B cell (primary cell): Measurements from ENCODE around the gene ALKBH2. TPM values are rescaled to one million over a fixed set of nuclear protein-coding genes. Genes with fewer than 3 reads are reported as not detected.

Source experiments
- ATAC-seq: fragments of 200-7000 bp; cut with Tn5 transposase; one replicate; pipeline ENCODE4 v1.10.0; 2021; ENCODE audit warnings: low read depth, mild to moderate bottlenecking, moderate number of reproducible peaks, moderate library complexity
- CTCF ChIA-PET: fragments of 350-600 bp; sonication (Branson Sonifier 250); formaldehyde crosslinking; loops from one replicate; lab custom pipeline; 2021; ENCODE audit warnings: antibody characterized with exemption, inconsistent platforms; lab: Charles Lee
- POLR2A ChIA-PET: fragments of 350-600 bp; sonication (Branson Sonifier 250); formaldehyde crosslinking; loops from one replicate; lab custom pipeline; 2021; ENCODE audit warnings: antibody characterized with exemption; lab: Charles Lee
- DNase-seq: peaks from one replicate; pipeline ENCODE4 v3.0.0; 2013
- H2AFZ ChIP-seq: 2 replicates; pipeline ENCODE4 v1.6.1; 2012; ENCODE audit warnings: mild to moderate bottlenecking, low read depth, low read length; ENCODE audit not compliant: insufficient read depth, poor library complexity, severe bottlenecking
- H3K27ac ChIP-seq, 2 donors: 1 replicate in 1 of 2; 2 replicates in 1 of 2; pipeline ENCODE4 v1.5.1; 2012 to 2013; ENCODE audit warnings: low read length in 2 of 2, mild to moderate bottlenecking in 2 of 2, moderate library complexity in 1 of 2
- H3K27me3 ChIP-seq, 4 experiments: fragments of 200-600 bp in 1 of 4; sonication (generic) in 1 of 4; replicated peaks in 1 of 4; 1 replicate in 2 of 4; 2 replicates in 2 of 4; pipeline versions ENCODE4 v1.6.1 to v1.7.0; 2013 to 2016; ENCODE audit warnings: low read length in 3 of 4, mild to moderate bottlenecking in 2 of 4, mixed read lengths in 1 of 4, moderate library complexity in 1 of 4; ENCODE audit not compliant: insufficient read depth in 4 of 4, control insufficient read depth in 3 of 4; ENCODE audit errors: control extremely low read depth in 1 of 4
- H3K36me3 ChIP-seq, 2 experiments: replicated peaks in 1 of 2; 1 replicate in 1 of 2; 2 replicates in 1 of 2; pipeline versions ENCODE4 v1.6.1 to v1.7.1; 2013; ENCODE audit warnings: low read length in 1 of 2; ENCODE audit not compliant: insufficient read depth in 2 of 2, control insufficient read depth in 1 of 2; ENCODE audit errors: control extremely low read depth in 1 of 2, extremely low read depth in 1 of 2
- H3K4me1 ChIP-seq, 2 donors: fragments of 200-600 bp in 1 of 2; sonication (generic) in 1 of 2; 1 replicate in 1 of 2; 2 replicates in 1 of 2; pipeline versions ENCODE4 v1.5.1 to v1.6.1; 2013 to 2017; ENCODE audit warnings: low read length in 2 of 2; ENCODE audit not compliant: control insufficient read depth in 2 of 2, insufficient read depth in 2 of 2
- H3K4me2 ChIP-seq: replicated peaks from 2 replicates; pipeline ENCODE3; 2012; ENCODE audit warnings: mild to moderate bottlenecking, low read depth, low read length; ENCODE audit not compliant: poor library complexity, severe bottlenecking
- H3K4me3 ChIP-seq, 5 experiments: fragments of 200-600 bp in 1 of 5; sonication (generic) in 1 of 5; 1 replicate in 3 of 5; 2 replicates in 2 of 5; pipeline versions ENCODE4 v1.5.1 to v1.7.0; 2011 to 2016; ENCODE audit warnings: low read length in 4 of 5, mild to moderate bottlenecking in 4 of 5, low read depth in 2 of 5, control low read depth in 1 of 5, moderate library complexity in 1 of 5; ENCODE audit not compliant: insufficient read depth in 1 of 5; ENCODE audit errors: control extremely low read depth in 1 of 5, extremely low read depth in 1 of 5
- H3K79me2 ChIP-seq: fragments of 200-600 bp; sonication (generic); one replicate; pipeline ENCODE4 v1.6.0; 2016; ENCODE audit warnings: low read length; ENCODE audit not compliant: control insufficient read depth, insufficient read depth
- H3K9ac ChIP-seq: fragments of 200-600 bp; sonication (generic); 2 replicates; pipeline ENCODE4 v1.6.1; 2017; ENCODE audit warnings: mild to moderate bottlenecking, low read length, moderate library complexity
- H3K9me3 ChIP-seq, 3 donors: one replicate each; pipeline versions ENCODE4 v1.6.1 to v1.7.1; 2013; ENCODE audit warnings: low read length in 2 of 3; ENCODE audit not compliant: control insufficient read depth in 2 of 3, insufficient read depth in 1 of 3; ENCODE audit errors: control extremely low read depth in 1 of 3
- H4K20me1 ChIP-seq: 2 replicates; pipeline ENCODE4 v1.6.0; 2012; ENCODE audit warnings: mild to moderate bottlenecking, low read length; ENCODE audit not compliant: insufficient read depth, control insufficient read depth, poor library complexity, severe bottlenecking
- H3K27ac Mint-ChIP-seq: one replicate; pipeline ENCODE4 v1.8.0; 2021; ENCODE audit warnings: mixed read lengths
- H3K27me3 Mint-ChIP-seq: one replicate; pipeline ENCODE4 v1.8.0; 2021; ENCODE audit warnings: mixed read lengths
- H3K4me1 Mint-ChIP-seq: one replicate; pipeline ENCODE4 v1.8.0; 2021; ENCODE audit warnings: mixed read lengths
- H3K4me3 Mint-ChIP-seq: one replicate; pipeline ENCODE4 v1.8.0; 2021; ENCODE audit warnings: mixed read lengths
- H3K9me3 Mint-ChIP-seq: one replicate; pipeline ENCODE4 v1.8.0; 2022; ENCODE audit warnings: mixed read lengths; ENCODE audit not compliant: insufficient read depth
- CTCF ChIP-seq: fragments of 200-600 bp; IDR thresholded peaks from one replicate; pipeline ENCODE4 v1.8.0; 2022; ENCODE audit warnings: antibody characterized with exemption, mild to moderate bottlenecking
- EZH2 ChIP-seq: IDR thresholded peaks from 2 replicates; pipeline ENCODE4 v1.6.1; 2012; ENCODE audit warnings: borderline replicate concordance, low read depth, mild to moderate bottlenecking, moderate library complexity, low read length; ENCODE audit not compliant: insufficient read depth, poor library complexity, severe bottlenecking
- WGBS: methylation state at CpG from one replicate; pipeline ENCODE4 v1.1.5; 2013; ENCODE audit warnings: missing lambda C conversion rate; ENCODE audit not compliant: insufficient coverage; 5-methylcytosine and 5-hydroxymethylcytosine counted together
- intact Hi-C: fragments of 100-400 bp; cut with micrococcal nuclease; formaldehyde crosslinking; loops from one replicate; pipeline ENCODE4 v1.10.0; 2022
- polyA plus RNA-seq: library from polyadenylated mRNA; depleted of rRNA; stranded (reverse); fragments of >200 nt; gene quantifications from 2 replicates; pipeline ENCODE4 v1.2.3, GENCODE V29; 2012
- total RNA-seq, 2 donors: library from RNA; stranded (reverse); fragments of 120-200 nt in 1 of 2; gene quantifications; 1 replicate in 1 of 2; 2 replicates in 1 of 2; pipeline versions ENCODE4 v1.2.3 to v1.2.4, GENCODE V29; 2013 to 2022

Gene ALKBH2
- total and polyA plus RNA-seq, 2 donors (not counting 1 experiment from before 2014, with no cell fraction given): 14.6 TPM

DNA sequence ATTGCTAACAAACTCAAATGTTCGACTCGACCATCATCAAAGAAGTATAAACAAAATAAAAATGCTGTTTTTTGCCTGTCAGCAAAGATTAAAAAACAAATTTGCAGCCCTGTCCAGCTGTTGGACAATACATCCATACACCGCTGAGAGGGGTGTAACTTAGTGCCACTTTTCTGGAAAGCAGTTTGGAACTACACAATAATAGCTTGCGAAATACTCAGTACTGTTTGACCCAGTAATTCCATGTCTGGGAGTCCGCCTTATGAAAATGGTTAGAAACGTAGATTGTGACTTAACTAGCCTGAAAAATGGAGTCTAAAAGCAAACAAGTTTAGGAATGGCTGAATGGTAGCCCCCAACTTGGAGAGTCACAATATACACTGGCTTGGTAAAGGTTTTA, 34.5 kb downstream of the ALKBH2 start:
- Histone ChIP-seq H3K9ac (no peak overlapping the region), H4K20me1 (no peaks in the 10 kb centered on the region), H3K79me2 (peaks cover 12% of the 10 kb centered on the region), H3K4me2 (no peak overlapping the region), H3K36me3 (peaks cover 0 to 3% of the 10 kb centered on the region in 2 experiments), H3K27me3 (no peaks in the 10 kb centered on the region), H3K4me3 (no peak overlapping the region), H2AFZ (no peak overlapping the region), H3K27ac (no peak overlapping the region), H3K4me1 (peaks cover 3 to 8% of the 10 kb centered on the region in 2 donors), H3K9me3 (no peaks in the 10 kb centered on the region)
- DNase-seq (no peak), ATAC-seq (no peak)
- TF ChIP-seq EZH2: no peak
- no peak for TF ChIP-seq CTCF
- WGBS: 100% methylated on average over 4 of the region's 6 CpGs
- Mint-ChIP-seq H3K27ac (no peak overlapping the region), H3K4me3 (no peak overlapping the region), H3K27me3 (no peaks in the 10 kb centered on the region), H3K9me3 (no peaks in the 10 kb centered on the region), H3K4me1 (peaks cover 8% of the 10 kb centered on the region)
- ChIA-PET CTCF (interaction anchor here (0.6 kb wide), 1 partner anchor 372 kb away, joined by 3 read pairs; no protein-coding TSS in a partner anchor), POLR2A (no interaction called here)
- intact Hi-C loops: no loop called here

- Mint-ChIP-seq H3K4me1 (peaks cover 18% of the 10 kb centered on the region), H3K4me3 (no peak overlapping the region), H3K27me3 (no peaks in the 10 kb centered on the region), H3K9me3 (no peaks in the 10 kb centered on the region), H3K27ac (no peak overlapping the region)
- no peaks in the 10 kb centered on the region for H3K9me3 ChIP-seq
- H3K4me3 ChIP-seq: no peak overlapping the region
- ATAC-seq: no peak
- DNase-seq: no peak
- no peak overlapping the region for H2AFZ ChIP-seq
- ChIA-PET POLR2A (no interaction called here), CTCF (no interaction called here)
- no peak overlapping the region for H3K27ac ChIP-seq
- H3K4me1 ChIP-seq: peaks cover 3 to 17% of the 10 kb centered on the region in 2 donors
- H3K9ac ChIP-seq: no peak overlapping the region
- no peaks in the 10 kb centered on the region for H4K20me1 ChIP-seq
- no peak overlapping the region for H3K4me2 ChIP-seq
- intact Hi-C loops: no loop called here
- WGBS: 100% methylated on average over 1 of the region's 1 CpG
- no peaks in the 10 kb centered on the region for H3K27me3 ChIP-seq
- peaks cover 12% of the 10 kb centered on the region for H3K79me2 ChIP-seq
- peaks cover 0 to 3% of the 10 kb centered on the region in 2 experiments for H3K36me3 ChIP-seq
- no peak for TF ChIP-seq EZH2
- no peak for TF ChIP-seq CTCF
These were observed 35.9 kb downstream of the ALKBH2 start for GRCh38 chr12:109057376-109057775.
